SU-DHL-6 (cell line): Measurements from ENCODE around the gene SPEF2.

Experiments
- CTCF ChIP-seq: fragments of 200-600 bp; sonication (generic); IDR thresholded peaks from one replicate; pipeline ENCODE4 v1.5.1; 2017; ENCODE audit warnings: antibody characterized with exemption, mild to moderate bottlenecking, low read length, moderate library complexity; ENCODE audit not compliant: insufficient read depth, poor library complexity, severe bottlenecking
- EZH2phosphoT487 ChIP-seq: fragments of 200-600 bp; sonication (generic), shearing (Covaris generic); conservative IDR thresholded peaks from 2 replicates; pipeline ENCODE4 v1.6.1; 2018; ENCODE audit warnings: mild to moderate bottlenecking, antibody characterized with exemption, low read length, moderate library complexity, mixed read lengths

DNA sequence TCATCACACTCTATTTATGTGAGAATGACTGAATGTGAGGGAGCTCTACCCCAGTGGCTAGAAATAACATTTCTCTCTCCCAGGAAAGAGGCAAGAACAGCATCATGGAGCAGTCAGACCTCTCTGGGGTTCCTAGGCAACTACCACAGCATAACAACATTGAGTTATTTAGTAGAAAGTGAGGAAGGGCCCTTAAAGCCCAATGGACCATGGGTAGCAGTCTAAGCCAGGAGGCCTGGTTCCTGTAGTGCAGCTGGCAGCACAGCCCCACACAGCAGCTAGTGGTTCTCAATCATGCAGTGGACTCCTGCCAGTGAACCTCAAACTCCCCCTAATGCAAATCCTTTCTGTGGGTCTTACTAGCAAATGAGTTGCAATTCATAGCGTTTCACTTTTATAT is 55.3 kb downstream of the SPEF2 start:
- TF ChIP-seq CTCF, result no peak
- no peak for TF ChIP-seq EZH2phosphoT487
